NCI-H2171 treated with DMSO at 0.1 percent for 48 hours (cell line): Measurements from ENCODE around the gene SCFD2.

ENCODE experiments used
- DNase-seq: peaks from one replicate; lab custom pipeline; 2025; lab: John Stamatoyannopoulos, UW

The SCFD2 gene

DNA sequence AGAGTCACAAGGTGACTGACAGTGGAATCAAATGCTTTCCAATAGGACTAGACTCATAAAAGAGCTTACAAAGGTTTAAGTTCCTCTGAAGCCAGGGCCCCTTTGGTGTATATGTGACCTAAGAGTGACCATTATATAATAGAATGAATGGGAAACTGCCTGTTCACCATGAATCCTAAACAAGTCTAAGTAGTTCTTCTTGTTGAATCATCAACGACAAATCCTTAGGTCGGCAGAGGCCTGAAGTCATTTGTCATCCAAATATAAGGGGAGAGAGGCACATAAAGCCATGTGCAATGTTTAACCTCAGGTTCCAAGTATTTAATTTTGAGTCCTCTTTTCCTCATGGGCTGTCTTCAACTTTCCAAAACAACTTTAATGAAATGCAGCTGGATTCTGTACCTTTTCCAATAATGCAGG, 381.4 kb downstream of the SCFD2 start:
- DNase-seq = no peak

DNA sequence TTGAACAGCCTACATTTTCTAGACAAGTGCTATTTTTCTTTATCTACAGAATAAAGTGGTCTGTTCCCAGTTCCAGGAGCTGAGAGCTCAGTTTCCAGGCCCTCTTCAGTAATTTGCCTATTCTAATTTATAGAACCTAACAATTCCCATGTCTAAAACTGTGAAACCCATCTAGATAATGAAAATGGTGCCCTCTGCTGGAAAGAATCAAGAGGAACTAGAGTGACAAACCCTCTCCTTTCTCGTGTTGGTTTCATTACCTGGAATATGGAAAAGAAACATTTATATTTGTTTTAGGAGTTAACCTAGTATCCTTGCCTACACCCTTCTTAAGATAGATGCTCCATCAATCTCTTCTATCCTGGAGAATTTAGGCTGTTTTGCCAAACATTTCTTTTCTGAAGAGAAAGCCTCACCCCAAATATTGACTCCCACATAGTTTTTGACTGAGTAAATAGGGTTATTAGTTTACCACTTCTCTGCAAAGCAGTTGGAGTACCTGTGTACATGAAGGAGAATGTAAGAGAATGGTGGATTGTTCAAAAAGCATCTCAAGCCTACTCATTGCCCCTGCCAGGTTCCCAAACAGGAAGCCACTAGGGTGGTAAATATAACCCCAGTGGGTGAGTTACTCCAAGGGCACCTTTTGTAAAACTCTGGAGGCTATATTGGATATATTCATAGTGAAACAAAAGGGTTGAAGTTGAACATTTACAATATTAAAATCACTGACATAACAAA, 382.1 kb downstream of the SCFD2 start:
- DNase-seq = peak; percentile 58

DNA sequence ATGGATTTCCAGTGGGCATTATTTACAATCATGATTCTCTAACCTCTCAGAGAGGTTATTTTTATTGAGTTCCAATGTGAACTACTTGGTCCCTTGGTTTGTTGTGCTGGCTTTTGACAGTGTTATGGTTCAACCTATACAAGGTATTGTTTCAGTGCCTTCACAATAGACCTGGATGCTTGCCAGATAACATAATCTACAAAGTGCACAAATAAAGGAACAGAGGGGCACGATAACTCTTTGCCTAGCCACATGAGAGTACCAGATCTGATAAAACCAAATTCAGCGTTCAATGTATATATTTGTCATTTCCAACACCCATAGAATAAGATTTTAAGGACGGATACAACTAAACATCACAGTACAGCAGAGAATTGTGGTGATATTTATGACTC, 382.9 kb downstream of the SCFD2 start:
- no peak for DNase-seq

DNA sequence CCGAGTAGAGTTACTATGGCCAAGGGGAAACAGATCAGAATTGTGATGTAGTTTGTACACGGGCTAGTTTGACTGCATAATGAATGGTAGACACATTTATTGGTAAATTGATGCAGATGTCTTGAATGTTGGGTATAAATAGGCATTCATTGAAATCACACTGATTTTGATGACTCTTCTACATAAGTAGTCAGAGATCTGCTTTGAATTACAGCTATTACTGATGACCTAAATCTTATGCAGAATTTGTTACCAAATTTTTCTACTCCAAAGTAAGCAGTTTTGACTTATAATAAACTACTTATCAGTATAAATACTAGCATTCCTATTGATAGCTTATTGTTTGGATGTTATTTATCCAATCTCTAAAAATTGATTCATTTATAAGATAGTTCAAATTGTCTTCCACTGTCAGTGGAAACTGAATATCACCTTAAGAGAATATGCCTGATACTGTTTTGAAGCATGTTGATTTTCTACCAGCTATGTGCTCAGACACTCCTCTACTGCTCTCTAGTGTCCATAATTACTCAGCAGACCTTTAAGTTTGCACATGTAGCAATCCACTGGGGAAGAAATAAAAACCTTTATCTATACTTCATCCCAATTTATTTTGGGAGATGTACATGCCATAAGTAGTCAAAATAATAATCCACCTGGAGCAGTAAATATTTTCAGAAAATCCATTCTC, 383.5 kb downstream of the SCFD2 start:
- DNase-seq = peak; percentile 63

DNA sequence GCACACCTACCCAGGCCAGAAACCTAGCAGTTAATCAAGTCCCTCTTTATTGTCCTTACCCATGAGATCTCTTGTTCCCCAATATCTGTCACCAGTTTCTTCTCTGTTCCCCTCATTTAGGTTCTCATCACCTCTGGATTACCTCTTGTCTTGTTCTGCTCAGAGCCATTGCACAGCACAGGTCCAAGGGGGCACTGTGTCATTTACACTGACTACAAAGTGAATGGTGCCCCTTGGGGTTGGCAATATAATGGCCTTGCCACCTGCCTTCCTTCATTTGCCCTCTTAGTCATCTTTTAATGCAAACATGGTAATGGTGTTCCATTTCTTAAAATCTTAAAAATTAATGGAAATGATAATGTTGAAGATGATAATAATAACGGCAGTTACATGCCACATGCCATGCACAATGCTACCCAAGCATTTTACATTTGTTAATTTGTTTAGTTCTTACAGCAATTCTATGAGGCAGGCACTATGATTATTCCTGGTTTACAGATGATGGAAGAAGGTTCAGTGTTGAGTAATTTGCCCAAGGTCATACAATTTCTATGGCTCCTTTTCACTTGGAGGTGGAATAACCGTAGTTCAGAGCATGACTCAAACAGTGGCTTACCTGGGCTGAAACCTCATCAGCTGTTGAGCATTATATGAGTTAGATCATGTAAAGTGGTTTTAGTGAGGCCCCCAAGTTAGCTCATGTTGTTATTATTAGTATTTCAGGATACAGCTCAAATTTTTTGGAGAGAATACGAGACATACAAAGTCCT, 385.9 kb downstream of the SCFD2 start:
- no peak for DNase-seq

DNA sequence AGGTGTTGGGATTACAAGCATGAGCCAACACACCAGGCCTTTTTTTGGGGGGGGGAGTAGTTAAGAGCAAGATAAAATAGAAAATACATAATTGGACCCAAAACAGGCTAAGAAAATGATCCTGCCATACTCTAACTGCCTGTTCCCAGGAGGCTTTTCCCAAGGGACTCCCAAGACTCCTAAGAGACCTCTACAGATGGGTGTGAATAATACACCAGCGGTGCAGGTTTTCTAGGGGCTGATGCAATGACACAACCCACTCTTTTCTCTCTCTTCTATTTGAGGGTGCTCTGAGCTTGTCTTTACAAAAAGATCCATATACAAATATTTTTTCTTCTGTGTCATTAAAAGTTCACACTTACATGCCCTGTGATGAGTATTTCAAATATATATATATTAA, 386.8 kb downstream of the SCFD2 start:
- DNase-seq = peak; percentile 41

DNA sequence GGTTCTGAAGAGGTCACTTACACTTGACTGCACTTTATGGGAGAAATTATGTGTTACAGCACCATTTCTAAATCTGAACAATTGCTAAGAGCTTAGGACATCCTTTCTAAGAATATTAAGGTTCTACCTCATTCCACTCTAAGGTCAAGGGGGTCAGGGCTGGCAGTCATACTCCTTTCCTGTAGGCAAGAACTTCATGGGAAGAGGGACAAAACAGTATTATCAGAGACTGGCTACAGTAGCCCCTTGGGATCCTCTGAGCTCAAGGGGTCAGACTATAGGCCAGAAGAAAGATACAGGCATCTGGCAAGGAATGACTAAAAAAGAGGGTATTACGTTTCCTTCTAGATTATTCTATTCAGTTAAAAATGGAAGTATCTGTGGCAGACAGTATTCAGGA, 388.6 kb downstream of the SCFD2 start:
- no peak for DNase-seq

DNA sequence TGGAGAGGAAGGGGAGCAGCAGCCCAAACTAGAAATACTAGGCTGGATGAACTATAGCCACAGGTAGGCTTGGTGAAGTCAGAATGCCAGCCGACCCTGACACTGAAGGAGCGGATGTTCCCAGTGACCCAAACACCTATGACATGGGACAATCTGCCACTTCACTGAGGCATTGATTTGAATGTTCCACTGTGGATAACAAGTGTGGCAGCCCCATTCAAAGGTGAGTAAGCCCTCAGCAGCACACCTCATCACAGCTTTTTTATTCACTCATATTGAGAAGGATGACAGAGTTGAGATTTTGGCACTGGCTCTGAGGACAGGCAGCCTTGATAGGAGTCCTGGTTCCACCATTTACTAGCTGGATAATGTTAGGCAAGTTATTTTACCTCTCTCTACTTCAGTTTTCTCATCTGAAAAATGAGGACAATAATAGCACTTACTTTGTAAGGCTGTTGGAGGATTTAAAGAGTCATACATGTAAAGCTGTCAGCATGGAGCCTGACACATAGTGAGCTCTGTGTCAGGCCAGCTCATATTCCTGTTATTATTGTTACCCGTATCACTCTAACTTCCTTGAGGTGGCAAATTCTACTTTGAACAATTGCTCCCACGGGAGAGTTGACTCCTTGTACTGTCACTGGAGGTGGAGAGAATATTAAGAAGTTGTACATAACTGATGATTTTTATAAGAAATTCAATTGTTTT, 389.2 kb downstream of the SCFD2 start:
- no peak for DNase-seq

DNA sequence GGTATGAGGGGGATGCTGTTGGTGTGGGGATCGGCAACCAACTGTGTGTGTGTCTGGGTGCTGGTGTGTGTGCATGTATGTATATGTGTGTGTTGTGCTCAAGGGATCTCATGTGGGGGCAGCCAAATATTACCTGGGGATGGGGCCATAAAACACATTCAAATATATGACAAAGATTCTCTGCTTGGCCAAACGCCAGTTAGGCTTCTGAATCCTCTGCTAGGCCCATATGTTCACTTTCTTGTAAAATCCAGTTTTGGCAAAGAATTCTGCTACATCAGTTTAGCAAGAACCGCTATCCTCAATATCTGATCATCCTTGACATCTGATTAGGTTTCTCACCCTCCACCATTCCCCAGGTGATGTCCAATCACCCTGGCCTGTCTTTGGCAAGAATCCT, 397.2 kb downstream of the SCFD2 start:
- peak; percentile 37 for DNase-seq

DNA sequence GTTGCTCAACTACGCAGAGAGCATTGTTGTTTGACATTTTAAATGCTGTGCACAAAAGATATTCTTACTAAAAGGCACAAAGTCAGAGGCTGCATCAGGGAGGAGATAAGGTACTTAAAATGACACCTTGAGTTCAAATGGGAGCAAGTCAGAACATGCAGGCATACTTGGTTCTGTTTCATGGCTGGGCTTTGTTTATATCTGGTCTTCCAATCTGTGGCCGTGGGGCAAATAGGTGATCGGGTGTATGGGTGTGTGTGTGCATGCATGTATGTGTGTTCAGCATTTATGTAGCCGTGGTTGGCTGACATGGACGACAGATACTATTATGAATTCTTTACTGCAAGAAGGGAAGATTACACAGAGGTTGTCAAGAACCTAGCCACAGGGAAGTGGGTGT, 397.6 kb downstream of the SCFD2 start:
- peak; percentile 29 for DNase-seq

DNA sequence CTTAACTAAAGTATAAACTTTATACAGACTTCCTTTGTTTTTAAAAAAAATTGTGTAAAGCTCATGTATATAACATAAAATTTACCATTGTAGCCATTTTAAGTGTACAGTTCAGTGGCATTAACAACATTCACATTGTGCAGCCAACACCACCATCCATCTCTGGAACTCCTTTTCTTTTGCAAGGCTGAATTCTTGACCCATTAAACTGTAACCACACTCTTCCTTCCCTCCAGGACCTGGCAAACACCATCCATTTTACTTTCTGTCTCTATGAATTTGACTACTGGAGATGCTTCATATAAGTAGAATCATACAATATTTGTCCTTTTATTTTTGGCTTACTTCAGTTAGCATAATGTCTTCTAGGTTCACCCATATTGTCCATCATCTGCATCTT, 399.1 kb downstream of the SCFD2 start:
- no peak for DNase-seq

DNA sequence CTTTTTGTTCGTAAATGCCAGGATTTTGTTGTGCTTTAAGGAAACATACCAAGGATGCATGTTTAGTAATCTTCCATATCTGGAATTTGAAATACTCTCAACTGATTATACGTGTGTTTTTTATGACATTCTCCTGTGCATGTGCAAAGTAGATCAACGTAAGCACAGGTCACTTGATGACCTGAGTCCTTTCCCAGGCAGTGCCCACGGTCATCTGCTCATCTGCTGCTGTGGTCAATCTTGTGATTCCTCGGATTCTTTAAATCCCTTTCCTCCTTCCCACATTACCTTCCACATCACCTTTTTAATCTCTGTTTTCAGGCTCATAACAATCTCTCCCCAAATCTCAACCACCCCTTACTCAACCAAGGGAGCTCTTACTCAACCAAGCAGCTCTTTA, 399.7 kb downstream of the SCFD2 start:
- DNase-seq = no peak

DNA sequence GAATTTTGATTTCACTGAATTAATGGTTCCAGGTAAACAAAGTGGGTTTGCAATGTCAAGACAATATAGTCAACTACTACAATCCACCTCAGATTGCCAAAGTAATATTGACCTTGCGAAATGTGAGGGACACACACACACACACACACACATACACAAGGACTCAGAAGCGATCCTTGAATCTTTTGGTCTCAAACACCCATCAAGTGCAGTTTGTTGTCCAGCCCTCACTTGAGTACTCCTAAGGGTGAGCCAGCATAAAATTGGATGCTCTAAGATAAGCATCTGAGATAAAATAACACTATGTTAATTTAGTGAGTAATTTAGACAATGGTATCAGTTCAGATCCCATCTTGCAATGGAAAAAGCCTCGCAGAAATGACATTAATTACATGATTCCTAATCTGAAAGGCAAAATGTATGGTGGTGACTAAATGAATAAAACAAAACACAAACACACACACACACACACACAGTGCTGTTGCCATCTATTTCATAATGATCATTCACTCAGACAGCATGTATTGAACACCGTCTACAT, 401.2 kb downstream of the SCFD2 start:
- DNase-seq = no peak

DNA sequence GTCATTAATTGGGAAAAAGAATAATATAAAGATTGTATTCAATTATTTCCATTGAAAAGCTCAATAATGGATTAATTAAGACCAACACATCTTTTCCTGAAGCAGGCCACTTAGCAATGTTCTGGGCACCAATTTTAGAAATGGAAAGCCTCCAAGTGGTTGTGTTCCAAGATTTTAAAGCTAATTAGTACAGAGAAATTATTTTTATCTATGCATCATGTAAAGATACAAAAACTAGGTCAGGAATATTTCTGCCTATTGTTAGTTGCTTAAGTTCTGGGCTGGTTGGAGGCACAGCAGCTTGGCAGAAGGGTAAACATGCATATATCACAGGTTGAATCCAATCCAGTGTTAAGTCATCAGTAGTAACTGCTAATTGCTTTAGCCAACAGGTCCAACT, 401.9 kb downstream of the SCFD2 start:
- DNase-seq = no peak

DNA sequence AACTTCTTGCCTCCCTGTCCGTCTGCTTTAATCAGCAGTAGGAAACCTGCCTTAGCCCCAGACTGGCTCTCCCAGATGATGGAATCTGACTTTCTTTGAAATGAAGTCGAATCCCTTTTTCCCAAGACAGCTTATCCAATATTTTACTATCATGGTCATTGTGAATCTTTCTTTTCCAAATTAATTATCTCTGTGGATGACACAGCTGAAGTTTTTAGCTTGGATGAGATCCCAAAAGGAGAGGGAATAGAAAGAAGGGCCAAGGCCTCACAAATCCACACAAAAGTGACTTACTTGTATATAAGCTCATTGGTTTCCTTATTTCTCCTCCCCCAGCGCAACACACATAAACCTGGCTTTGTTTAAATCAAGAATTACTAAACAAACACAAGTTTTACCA, 403.1 kb downstream of the SCFD2 start:
- no peak for DNase-seq

DNA sequence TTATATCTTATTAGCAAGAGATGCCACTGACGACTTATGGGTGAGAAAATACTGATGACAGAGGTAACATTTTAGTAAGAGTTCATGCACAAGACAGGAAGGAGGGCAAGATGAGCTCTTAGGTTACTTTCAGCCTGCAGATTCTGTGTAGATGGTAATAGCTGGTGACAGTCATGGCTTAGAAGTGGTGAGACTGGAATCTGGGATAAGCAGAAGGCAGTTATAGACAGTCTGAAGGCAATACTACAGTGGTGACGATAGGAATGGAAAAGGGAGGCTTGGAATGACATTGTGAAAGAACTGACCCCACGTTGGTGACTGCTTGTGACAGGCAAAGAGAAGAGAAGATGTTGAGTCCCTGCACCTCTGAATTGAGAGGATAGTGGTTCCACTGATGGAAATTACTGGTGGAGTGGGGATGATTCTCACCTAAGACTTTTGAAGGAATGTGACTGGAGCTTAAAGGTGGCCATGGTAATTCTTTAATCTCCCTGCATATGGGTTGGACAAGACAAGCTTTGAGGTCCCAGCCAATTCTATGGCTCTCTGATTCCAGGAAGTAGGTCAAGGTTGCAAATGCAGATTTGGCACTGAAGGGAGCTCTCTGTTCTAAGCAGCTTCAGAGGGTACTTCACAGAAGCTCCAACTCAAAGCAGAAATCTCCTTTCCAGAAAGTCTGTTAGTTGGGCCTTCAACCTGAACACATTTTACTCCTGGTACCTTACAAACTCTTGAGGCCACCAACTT, 404.0 kb downstream of the SCFD2 start:
- DNase-seq = no peak

DNA sequence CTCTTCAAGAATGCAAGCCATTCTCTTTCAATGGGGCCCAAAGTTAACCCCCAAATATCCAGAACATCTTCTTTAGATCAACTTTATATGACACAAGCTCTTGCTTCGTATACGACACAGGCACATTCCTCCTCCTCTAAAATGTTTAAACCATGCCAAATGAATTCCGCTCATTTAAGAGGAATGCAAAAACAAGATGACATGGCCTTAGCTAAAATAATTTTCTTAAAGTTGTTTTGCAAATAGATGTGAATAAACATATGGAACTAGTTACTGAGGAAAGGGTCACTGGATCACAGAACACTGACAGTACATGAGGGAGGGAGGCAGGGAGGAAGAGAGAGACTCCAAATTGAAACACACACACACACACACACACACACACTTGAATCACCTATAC, 406.3 kb downstream of the SCFD2 start:
- DNase-seq = no peak

DNA sequence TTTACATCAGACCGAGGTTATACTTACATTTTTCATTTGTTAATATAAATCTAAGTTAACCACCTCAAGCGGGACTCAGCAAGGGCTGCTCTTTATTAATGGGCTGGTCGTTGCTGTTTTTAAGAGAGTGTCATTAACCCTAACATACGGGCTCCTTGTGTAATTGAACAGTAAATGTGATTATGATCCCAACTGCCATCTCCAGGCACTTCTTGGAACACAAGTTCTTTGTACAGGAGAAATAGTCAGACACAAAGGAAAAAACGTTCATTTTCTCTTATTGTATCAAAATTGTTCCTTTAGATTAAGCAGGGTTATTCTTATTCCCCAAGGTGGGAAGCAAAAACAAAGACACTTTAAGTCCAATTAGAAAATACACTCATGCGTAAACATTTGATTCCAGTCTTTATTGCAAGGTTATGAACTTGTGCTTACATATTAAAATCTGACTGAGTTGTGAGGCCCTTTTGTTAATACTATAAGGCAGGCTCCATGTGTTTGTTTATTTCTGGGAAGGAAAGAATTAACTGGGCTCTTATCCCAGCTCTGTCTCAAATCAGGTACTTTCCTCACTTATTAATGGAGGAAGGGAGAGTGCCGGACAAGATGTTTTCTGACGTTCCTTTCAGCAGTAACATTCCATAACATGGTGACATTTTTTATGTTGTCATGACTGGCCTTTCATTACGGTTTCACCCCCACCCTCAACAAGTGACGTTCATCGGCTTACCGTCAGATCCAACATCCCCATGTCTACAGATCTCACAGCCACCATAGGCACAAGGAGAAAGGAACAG, 407.8 kb downstream of the SCFD2 start:
- DNase-seq = peak; percentile 46

DNA sequence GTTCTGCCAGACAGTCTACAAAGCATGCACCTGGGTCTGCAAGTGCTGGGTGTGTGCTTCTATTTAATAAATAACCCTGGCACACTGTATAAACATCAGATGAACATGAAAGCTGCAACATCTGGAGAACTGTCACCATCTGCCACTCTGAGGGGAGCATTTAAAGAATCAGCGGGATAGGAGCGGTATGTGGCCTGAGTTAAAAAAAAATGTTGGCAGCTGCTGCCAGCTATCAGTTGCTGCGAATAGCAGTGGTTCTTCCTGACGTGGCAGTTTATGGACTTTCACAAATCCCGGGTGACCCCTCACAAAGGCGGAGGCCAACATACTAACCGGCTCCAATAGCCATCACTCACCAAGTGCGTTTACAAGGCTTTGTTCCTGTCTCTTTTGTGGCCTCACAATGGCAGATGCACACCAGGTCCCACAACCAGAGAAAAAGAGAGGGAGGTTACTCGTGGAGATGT, 408.6 kb downstream of the SCFD2 start:
- peak; percentile 97 for DNase-seq

DNA sequence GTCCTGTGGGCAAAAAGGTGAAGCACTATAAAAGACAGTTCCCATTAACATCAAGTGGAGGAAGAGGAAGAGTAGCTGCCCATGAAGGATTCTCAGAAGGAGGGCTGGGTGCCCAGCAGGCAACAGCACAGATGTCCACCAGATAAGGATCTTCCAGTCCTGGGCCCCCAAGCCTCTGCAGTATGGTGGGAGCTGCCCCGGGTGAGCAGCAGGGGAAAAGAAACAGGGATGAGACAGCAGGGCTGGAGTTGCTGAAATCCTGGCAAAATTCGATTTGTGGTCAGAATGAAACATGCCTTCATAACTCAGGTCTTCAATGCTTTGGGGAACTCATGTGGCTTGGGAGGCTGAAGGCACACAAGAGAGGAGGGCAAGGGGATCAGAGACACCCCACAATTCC, 409.2 kb downstream of the SCFD2 start:
- DNase-seq = no peak
